HFFc6 (cell line): Measurements from ENCODE around the gene LSS. TPM values are rescaled to one million over a fixed set of nuclear protein-coding genes. Genes with fewer than 3 reads are reported as not detected.

Experiments
- DNase-seq: peaks from one replicate; pipeline ENCODE4 v3.0.0-alpha.2; 2018
- H3K27ac Mint-ChIP-seq: 2 replicates; pipeline ENCODE4 v1.8.0; 2020; ENCODE audit warnings: mild to moderate bottlenecking, mixed read lengths
- H3K27me3 Mint-ChIP-seq: 2 replicates; pipeline ENCODE4 v1.8.0; 2021; ENCODE audit warnings: mild to moderate bottlenecking, moderate library complexity, mixed read lengths; ENCODE audit not compliant: insufficient read depth
- H3K36me3 Mint-ChIP-seq: 2 replicates; pipeline ENCODE4 v1.8.0; 2021; ENCODE audit warnings: low read depth, mixed read lengths
- H3K4me1 Mint-ChIP-seq: 2 replicates; pipeline ENCODE4 v1.8.0; 2020; ENCODE audit warnings: low read depth, mixed read lengths
- H3K4me3 Mint-ChIP-seq: 2 replicates; pipeline ENCODE4 v1.8.0; 2020; ENCODE audit warnings: mild to moderate bottlenecking, moderate library complexity, mixed read lengths
- H3K9me3 Mint-ChIP-seq: 2 replicates; pipeline ENCODE4 v1.8.0; 2020; ENCODE audit warnings: mild to moderate bottlenecking, mixed read lengths
- long read RNA-seq: library from polyadenylated mRNA; unstranded; transcript quantifications from one replicate; pipeline ENCODE4 v2.0.0, GENCODE V29; 2019
- total RNA-seq, 6 experiments: library from RNA; stranded (reverse); fragmentation: NEBNext Ultra II Directional; extraction: Animal tissue kit (Norgen Biotek cat#: 25700); gene quantifications; 2 replicates in 1 of 6; 3 replicates in 5 of 6; pipeline ENCODE4 v1.2.3, GENCODE V29; 2021
- TF ChIP-seq, protein P1 (sequence below): fragments of 200-600 bp; sonication (generic); IDR thresholded peaks from 2 replicates; pipeline ENCODE4 v1.5.0; 2021; ENCODE audit warnings: antibody characterized with exemption, mild to moderate bottlenecking

Gene LSS
- total RNA-seq = 10 to 100 TPM; 47.9 to 61.3 (median 50.6) TPM
- long read RNA-seq, full-length matches to known transcripts = 9 of 17 reads
- long read RNA-seq, partial matches to known transcripts = 2 of 17 reads
- long read RNA-seq, other reads (novel, unspliced or antisense) = 6 of 17 reads

- Mint-ChIP-seq H3K27ac (peak within 1 kb of the TSS; percentile 79), H3K9me3 (no peaks in the 10 kb centered on the region), H3K27me3 (peaks cover 1% of the 10 kb centered on the region), H3K4me1 (peaks cover 46% of the 10 kb centered on the region), H3K4me3 (peak within 1 kb of the TSS; percentile 91), H3K36me3 (peaks cover 30% of the 10 kb centered on the region)
- DNase-seq = peak; percentile 97
- TF ChIP-seq, protein P1, sequence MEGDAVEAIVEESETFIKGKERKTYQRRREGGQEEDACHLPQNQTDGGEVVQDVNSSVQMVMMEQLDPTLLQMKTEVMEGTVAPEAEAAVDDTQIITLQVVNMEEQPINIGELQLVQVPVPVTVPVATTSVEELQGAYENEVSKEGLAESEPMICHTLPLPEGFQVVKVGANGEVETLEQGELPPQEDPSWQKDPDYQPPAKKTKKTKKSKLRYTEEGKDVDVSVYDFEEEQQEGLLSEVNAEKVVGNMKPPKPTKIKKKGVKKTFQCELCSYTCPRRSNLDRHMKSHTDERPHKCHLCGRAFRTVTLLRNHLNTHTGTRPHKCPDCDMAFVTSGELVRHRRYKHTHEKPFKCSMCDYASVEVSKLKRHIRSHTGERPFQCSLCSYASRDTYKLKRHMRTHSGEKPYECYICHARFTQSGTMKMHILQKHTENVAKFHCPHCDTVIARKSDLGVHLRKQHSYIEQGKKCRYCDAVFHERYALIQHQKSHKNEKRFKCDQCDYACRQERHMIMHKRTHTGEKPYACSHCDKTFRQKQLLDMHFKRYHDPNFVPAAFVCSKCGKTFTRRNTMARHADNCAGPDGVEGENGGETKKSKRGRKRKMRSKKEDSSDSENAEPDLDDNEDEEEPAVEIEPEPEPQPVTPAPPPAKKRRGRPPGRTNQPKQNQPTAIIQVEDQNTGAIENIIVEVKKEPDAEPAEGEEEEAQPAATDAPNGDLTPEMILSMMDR = no peak
Measured at GRCh38 chr21:46228345-46229051, at the start of gene LSS. LSS (minus strand) TSS chr21:46228774; CDS start chr21:46228745, 29 bp downstream.

- no peak for DNase-seq
- Mint-ChIP-seq H3K9me3 (no peaks in the 10 kb centered on the region), H3K4me1 (no peaks in the 10 kb centered on the region), H3K36me3 (peaks cover 39% of the 10 kb centered on the region), H3K27ac (no peak overlapping the region), H3K4me3 (no peak overlapping the region), H3K27me3 (no peaks in the 10 kb centered on the region; the same call in 1 of the 2 replicates)
- TF ChIP-seq, protein P1 = no peak
Measured at GRCh38 chr21:46274797-46275390, 46.3 kb upstream of the LSS start.

- Mint-ChIP-seq H3K36me3 (peaks cover 31% of the 10 kb centered on the region), H3K4me1 (no peaks in the 10 kb centered on the region), H3K27ac (no peak overlapping the region), H3K4me3 (no peak overlapping the region), H3K9me3 (no peaks in the 10 kb centered on the region), H3K27me3 (no peaks in the 10 kb centered on the region; the same call in 1 of the 2 replicates)
- TF ChIP-seq, protein P1 = no peak
- DNase-seq = no peak
Measured at GRCh38 chr21:46273341-46273740, 44.8 kb upstream of the LSS start.

DNA sequence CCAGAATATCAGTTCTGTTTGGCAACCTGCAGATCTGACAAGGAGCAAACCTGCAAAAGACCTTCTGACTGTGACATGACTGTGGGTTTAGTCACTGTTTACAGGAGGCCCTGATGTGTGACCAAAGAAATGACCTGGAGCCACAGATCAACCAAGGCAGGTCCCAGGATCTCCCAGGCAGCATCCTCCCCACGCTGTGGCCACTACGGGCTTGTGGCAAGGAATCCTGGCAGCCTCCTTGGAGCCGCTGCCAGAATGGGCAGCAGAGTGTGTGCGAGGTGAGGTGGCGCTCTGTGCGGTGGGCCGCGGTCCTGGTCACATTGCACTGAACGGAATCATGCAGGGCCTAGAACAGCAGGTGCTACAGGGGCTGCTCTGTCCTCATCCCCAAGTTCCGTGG is 40.9 kb upstream of the LSS start:
- Mint-ChIP-seq H3K27me3 (no peaks in the 10 kb centered on the region; the same call in 1 of the 2 replicates), H3K4me3 (no peak overlapping the region), H3K36me3 (peaks cover 36% of the 10 kb centered on the region), H3K9me3 (no peaks in the 10 kb centered on the region), H3K4me1 (no peaks in the 10 kb centered on the region), H3K27ac (no peak overlapping the region)
- DNase-seq = no peak
- TF ChIP-seq, protein P1 = no peak

DNA sequence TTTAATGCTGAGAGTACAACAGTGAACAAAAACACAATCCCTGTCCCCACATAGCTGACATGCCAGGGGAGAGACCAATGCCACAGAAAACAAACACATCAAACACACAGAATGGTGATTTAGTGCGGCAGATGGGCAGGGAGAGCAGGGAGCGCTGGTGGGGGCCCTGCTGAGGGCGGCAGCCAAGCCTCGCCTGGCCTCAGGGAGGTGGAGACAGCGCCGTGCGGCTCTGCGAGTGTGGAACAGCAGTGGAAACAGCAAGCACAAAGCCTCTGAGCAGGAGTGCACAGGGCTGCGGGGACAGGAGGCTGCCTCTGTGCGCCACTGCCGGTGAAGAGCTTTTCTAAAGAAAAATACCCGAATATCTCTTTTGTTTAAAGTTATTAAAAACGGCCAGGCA is 39.8 kb upstream of the LSS start:
- Mint-ChIP-seq H3K36me3 (peaks cover 31% of the 10 kb centered on the region), H3K9me3 (no peaks in the 10 kb centered on the region), H3K27ac (no peak overlapping the region), H3K27me3 (no peaks in the 10 kb centered on the region), H3K4me3 (no peak overlapping the region), H3K4me1 (no peaks in the 10 kb centered on the region)
- TF ChIP-seq, protein P1 = no peak
- DNase-seq = no peak
